ENCODE data around the gene TMEM95. TPM values are rescaled to one million over a fixed set of nuclear protein-coding genes. Genes with fewer than 3 reads are reported as not detected.

The TMEM95 gene
- total and polyA plus RNA-seq, 10 of the 15 experiments (the other 5 are each of a cell fraction or from before 2014, with no cell fraction given) = 0.05 to 0.28 TPM; not detected in 8

DNA sequence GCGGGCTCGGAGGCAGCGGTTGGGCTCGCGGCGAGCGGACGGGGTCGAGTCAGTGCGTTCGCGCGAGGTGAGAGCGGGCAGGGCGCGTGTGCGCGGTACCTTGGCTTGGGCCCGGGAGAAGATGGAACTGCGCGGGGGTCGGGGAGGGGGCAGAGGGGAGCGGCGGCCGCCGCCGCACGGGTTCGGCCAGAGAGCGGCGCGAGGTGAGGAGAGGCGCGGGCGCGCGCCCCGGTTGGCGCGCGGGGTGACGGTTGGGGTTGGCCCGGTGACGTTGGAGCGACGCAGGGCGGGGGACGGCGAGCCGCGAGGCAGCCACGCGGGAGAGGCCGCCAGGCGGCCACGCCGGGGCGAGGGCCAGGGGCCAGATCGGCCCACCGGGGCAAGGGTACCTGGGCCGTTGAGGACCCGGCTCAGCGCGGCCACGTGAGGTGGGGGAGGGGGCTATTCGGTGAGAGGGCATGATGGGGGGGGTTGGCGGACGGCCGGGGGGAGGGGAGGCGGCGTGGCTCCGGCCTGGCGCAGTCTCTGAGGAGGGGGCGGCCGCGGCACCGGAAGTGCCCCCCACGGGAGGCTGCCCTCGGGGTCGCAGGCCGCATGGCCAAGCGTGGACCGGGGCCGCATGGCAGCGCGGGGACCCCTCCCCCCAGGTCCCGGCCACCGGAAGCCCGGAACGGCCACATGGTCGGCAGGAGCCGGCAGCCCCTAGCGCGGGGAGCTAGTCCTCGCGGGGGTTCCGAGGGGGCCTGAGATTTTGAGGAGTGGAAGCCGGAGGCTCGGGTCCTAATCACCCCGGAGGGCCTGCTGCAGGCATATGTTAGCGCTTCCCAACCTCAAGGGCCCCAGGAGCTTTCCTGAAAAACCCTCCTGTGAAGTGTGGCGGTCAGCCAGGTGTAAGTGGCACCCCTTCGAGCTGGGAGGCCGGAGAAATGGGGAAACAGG, 47.0 kb upstream of the TMEM95 start:
- ChIA-PET POLR2A (interaction anchor here (0.6 to 2.0 kb wide), 4 partner anchors 22 to 379 kb away, joined by 3 to 9 read pairs (median 6); partner anchors contain the start of genes ACAP1, NEURL4 and TP53), RAD21 (ENCODE audit: unreplicated experiment) (interaction anchor here (1.3 kb wide), 1 partner anchor 88 kb away, joined by 4 read pairs; the partner anchor contains the start of genes ACADVL and DLG4), SMC1A (ENCODE audit: uncharacterized antibody, unreplicated experiment) (interaction anchor here (0.8 to 1.3 kb wide), 2 partner anchors 24 to 253 kb away, joined by 3 read pairs; no protein-coding TSS in a partner anchor), CTCF (interaction anchor here (0.9 to 1.0 kb wide), 2 partner anchors 17 to 36 kb away, joined by 3 read pairs; no protein-coding TSS in a partner anchor)
- Histone ChIP-seq H3K79me2 (ENCODE audit: control insufficient read depth, insufficient read depth, low read length) (peaks cover 49% of the 10 kb centered on the region), H3K4me2 (ENCODE audit: control insufficient read depth, insufficient read depth) (peak overlapping the region; percentile 9), H2AFZ (ENCODE audit: control insufficient read depth, low read depth, low read length) (no peak overlapping the region), H4K20me1 (ENCODE audit: control insufficient read depth, insufficient read depth) (peaks cover 21% of the 10 kb centered on the region), H3K27ac (ENCODE audit: control insufficient read depth, insufficient read depth) (peak overlapping the region; percentile 99), H3K4me1 (ENCODE audit: control insufficient read depth, insufficient read depth, low read length) (peaks cover 19% of the 10 kb centered on the region), H3K36me3 (ENCODE audit: control insufficient read depth in 2 of 2, insufficient read depth in 2 of 2, low read length in 1 of 2) (peaks cover 21 to 29% of the 10 kb centered on the region in 2 experiments), H3K27me3 (replicated peaks in 1 of 2; ENCODE audit: control insufficient read depth in 2 of 2, insufficient read depth in 2 of 2, low read length in 1 of 2) (no peaks in the 10 kb centered on the region), H3K9ac (ENCODE audit: control insufficient read depth, insufficient read depth, low read length) (peak overlapping the region; percentile 100), H3K4me3 (peak overlapping the region; percentile 99), H3K9me3 (replicated peaks; ENCODE audit: control insufficient read depth, insufficient read depth, low read length) (no peaks in the 10 kb centered on the region)
- no peak for FAIRE-seq
- DNase-seq (ENCODE audit: low read depth, low spot score) = no peak
- 1% methylated on average over 63 of the region's 104 CpGs for WGBS (ENCODE audit: insufficient coverage, insufficient replicate concordance, low lambda C conversion rate, missing lambda C conversion rate)
- in situ Hi-C loops (cut with MboI) (no loop called here), intact Hi-C loops (cut with micrococcal nuclease; ENCODE audit: unreplicated experiment) (loop anchor here (2.0 to 10.0 kb wide), 3 partner anchors 21 to 377 kb away; partner anchors contain the start of genes GABARAP, NEURL4, TP53 and WRAP53)
- BruUV-seq (replicated peaks) = no TSS peak
- peak; percentile 15 for ATAC-seq
- TF ChIP-seq LARP7 (IDR thresholded peaks at IDR 0.05) = peak; percentile 71
- TF ChIP-seq CEBPB (IDR thresholded peaks at IDR 0.05; ENCODE audit: borderline replicate concordance in 1 of 2, low read depth in 2 of 2, low read length in 2 of 2) = no peak
- no peak for TF ChIP-seq MYB (IDR thresholded peaks at IDR 0.05; ENCODE audit: borderline replicate concordance, low read depth, low read length)
- TF ChIP-seq TAF1 (IDR thresholded peaks at IDR 0.05; ENCODE audit: borderline replicate concordance, low read depth, low read length) = peak; percentile 16; the same call in 1 of the 2 replicates
- TF ChIP-seq POLR2A (IDR thresholded peaks at IDR 0.05; ENCODE audit: low read depth, low read length) = peak; percentile 58
- TF ChIP-seq, protein P1, sequence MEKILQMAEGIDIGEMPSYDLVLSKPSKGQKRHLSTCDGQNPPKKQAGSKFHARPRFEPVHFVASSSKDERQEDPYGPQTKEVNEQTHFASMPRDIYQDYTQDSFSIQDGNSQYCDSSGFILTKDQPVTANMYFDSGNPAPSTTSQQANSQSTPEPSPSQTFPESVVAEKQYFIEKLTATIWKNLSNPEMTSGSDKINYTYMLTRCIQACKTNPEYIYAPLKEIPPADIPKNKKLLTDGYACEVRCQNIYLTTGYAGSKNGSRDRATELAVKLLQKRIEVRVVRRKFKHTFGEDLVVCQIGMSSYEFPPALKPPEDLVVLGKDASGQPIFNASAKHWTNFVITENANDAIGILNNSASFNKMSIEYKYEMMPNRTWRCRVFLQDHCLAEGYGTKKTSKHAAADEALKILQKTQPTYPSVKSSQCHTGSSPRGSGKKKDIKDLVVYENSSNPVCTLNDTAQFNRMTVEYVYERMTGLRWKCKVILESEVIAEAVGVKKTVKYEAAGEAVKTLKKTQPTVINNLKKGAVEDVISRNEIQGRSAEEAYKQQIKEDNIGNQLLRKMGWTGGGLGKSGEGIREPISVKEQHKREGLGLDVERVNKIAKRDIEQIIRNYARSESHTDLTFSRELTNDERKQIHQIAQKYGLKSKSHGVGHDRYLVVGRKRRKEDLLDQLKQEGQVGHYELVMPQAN (conservative IDR thresholded peaks at IDR 0.05) = peak; percentile 28; the same call in 1 of the 2 replicates
- peak; percentile 70; the same call in 1 of the 2 replicates for TF ChIP-seq CREB1 (IDR thresholded peaks at IDR 0.05; ENCODE audit: low read depth)
- TF ChIP-seq, protein P2, sequence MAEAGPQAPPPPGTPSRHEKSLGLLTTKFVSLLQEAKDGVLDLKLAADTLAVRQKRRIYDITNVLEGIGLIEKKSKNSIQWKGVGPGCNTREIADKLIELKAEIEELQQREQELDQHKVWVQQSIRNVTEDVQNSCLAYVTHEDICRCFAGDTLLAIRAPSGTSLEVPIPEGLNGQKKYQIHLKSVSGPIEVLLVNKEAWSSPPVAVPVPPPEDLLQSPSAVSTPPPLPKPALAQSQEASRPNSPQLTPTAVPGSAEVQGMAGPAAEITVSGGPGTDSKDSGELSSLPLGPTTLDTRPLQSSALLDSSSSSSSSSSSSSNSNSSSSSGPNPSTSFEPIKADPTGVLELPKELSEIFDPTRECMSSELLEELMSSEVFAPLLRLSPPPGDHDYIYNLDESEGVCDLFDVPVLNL (IDR thresholded peaks at IDR 0.05; ENCODE audit: low read depth, low read length) = no peak
- TF ChIP-seq FOXM1 (IDR thresholded peaks at IDR 0.05; ENCODE audit: low read depth, low read length) = no peak
- no peak for TF ChIP-seq TBL1XR1 (IDR thresholded peaks at IDR 0.05; ENCODE audit: low read depth, low read length)
- TF ChIP-seq ESRRA (IDR thresholded peaks at IDR 0.05; ENCODE audit: low read length) = no peak
- TF ChIP-seq, protein P3, sequence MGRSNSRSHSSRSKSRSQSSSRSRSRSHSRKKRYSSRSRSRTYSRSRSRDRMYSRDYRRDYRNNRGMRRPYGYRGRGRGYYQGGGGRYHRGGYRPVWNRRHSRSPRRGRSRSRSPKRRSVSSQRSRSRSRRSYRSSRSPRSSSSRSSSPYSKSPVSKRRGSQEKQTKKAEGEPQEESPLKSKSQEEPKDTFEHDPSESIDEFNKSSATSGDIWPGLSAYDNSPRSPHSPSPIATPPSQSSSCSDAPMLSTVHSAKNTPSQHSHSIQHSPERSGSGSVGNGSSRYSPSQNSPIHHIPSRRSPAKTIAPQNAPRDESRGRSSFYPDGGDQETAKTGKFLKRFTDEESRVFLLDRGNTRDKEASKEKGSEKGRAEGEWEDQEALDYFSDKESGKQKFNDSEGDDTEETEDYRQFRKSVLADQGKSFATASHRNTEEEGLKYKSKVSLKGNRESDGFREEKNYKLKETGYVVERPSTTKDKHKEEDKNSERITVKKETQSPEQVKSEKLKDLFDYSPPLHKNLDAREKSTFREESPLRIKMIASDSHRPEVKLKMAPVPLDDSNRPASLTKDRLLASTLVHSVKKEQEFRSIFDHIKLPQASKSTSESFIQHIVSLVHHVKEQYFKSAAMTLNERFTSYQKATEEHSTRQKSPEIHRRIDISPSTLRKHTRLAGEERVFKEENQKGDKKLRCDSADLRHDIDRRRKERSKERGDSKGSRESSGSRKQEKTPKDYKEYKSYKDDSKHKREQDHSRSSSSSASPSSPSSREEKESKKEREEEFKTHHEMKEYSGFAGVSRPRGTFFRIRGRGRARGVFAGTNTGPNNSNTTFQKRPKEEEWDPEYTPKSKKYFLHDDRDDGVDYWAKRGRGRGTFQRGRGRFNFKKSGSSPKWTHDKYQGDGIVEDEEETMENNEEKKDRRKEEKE (IDR thresholded peaks at IDR 0.05) = no peak

All from GM12878 (cell line).